K562 (cell line): Measurements from ENCODE around the gene RNGTT. TPM values are rescaled to one million over a fixed set of nuclear protein-coding genes. Genes with fewer than 3 reads are reported as not detected.

Source experiments
- ATAC-seq: fragments of 200-7000 bp; cut with Tn5 transposase; 3 replicates; pipeline ENCODE4 v1.9.1; 2020; ENCODE audit warnings: moderate library complexity
- BruUV-seq: library from RNA; stranded (reverse); fragments of 400-500 nt; replicated peaks from 2 replicates; lab custom pipeline; 2021; lab: Mats Ljungman, UMichigan
- CTCF ChIA-PET: fragments of 300-600 bp; formaldehyde crosslinking; extraction: SDS; loops from one replicate; lab custom pipeline; 2021; ENCODE audit warnings: low intra/inter-chr PET ratio; lab: Yijun Ruan, JAX
- POLR2A ChIA-PET: fragments of 300-600, 350-650 bp; sonication (Branson Sonifier 250); formaldehyde crosslinking; extraction: SDS; loops from one replicate; lab custom pipeline; 2021; ENCODE audit warnings: antibody characterized with exemption, inconsistent platforms; lab: Yijun Ruan, JAX
- DNase-seq, 4 experiments: peaks; one replicate each; pipeline versions ENCODE4 v3.0.0 to v3.0.0-alpha.2; 2011 to 2018; ENCODE audit warnings: low spot score in 3 of 4, mixed read lengths in 3 of 4; ENCODE audit errors: extremely low read depth in 1 of 4
- FAIRE-seq: peaks from 2 replicates; lab custom pipeline; 2011; peaks lifted over from hg19 to GRCh38; lab: Jason Lieb, UNC
- H2AFZ ChIP-seq: 2 replicates; pipeline ENCODE4 v1.6.0; 2011; ENCODE audit warnings: low read depth, low read length, control low read depth, inconsistent platforms
- H3K27ac ChIP-seq: fragments of 200-600 bp; 3 replicates; pipeline ENCODE4 v1.8.0; 2011; ENCODE audit warnings: low read depth, mild to moderate bottlenecking, control low read depth, inconsistent platforms, low read length, moderate library complexity, mixed read lengths; ENCODE audit errors: extremely low read depth
- H3K27me3 ChIP-seq, 2 experiments: fragments of 300-600 bp in 1 of 2; 2 replicates in 1 of 2; 3 replicates in 1 of 2; pipeline versions ENCODE4 v1.6.0 to v1.8.0; 2011; ENCODE audit warnings: inconsistent platforms in 2 of 2, low read length in 2 of 2, mild to moderate bottlenecking in 1 of 2, mixed read lengths in 1 of 2, moderate library complexity in 1 of 2; ENCODE audit not compliant: control insufficient read depth in 2 of 2, insufficient read depth in 2 of 2
- H3K36me3 ChIP-seq: fragments of 300-600 bp; 3 replicates; pipeline ENCODE4 v1.8.0; 2011; ENCODE audit warnings: mild to moderate bottlenecking, low read length, inconsistent platforms; ENCODE audit not compliant: control insufficient read depth, insufficient read depth
- H3K4me1 ChIP-seq, 2 experiments: fragments of 200-600 bp in 1 of 2; replicated peaks in 1 of 2; 2 replicates in 1 of 2; 3 replicates in 1 of 2; pipeline versions ENCODE4 v1.5.1 to v1.8.0; 2011; ENCODE audit warnings: inconsistent platforms in 2 of 2, low read length in 2 of 2, mild to moderate bottlenecking in 1 of 2, mixed read lengths in 1 of 2, moderate library complexity in 1 of 2; ENCODE audit not compliant: control insufficient read depth in 2 of 2, insufficient read depth in 2 of 2
- H3K4me2 ChIP-seq: 2 replicates; pipeline ENCODE4 v1.6.1; 2011; ENCODE audit warnings: low read length, control low read depth, inconsistent platforms, mixed read lengths; ENCODE audit not compliant: insufficient read depth
- H3K4me3 ChIP-seq: fragments of 200-600 bp; sonication (generic), shearing (Covaris generic); 2 replicates; pipeline ENCODE4 v1.5.1; 2016; ENCODE audit warnings: control low read depth, inconsistent platforms
- H3K79me2 ChIP-seq: fragments of 200-600 bp; 3 replicates; pipeline ENCODE4 v1.8.0; 2011; ENCODE audit warnings: low read length, inconsistent platforms; ENCODE audit not compliant: control insufficient read depth, insufficient read depth
- H3K9ac ChIP-seq, 2 experiments: 2 replicates each; pipeline versions ENCODE4 v1.6.0 to v1.6.1; 2011; ENCODE audit warnings: low read depth in 2 of 2, low read length in 2 of 2, control low read depth in 1 of 2, inconsistent platforms in 1 of 2, mild to moderate bottlenecking in 1 of 2, mixed read lengths in 1 of 2; ENCODE audit not compliant: insufficient read depth in 1 of 2
- H3K9me1 ChIP-seq: one replicate; pipeline ENCODE4 v1.6.0; 2011; ENCODE audit warnings: inconsistent platforms, mild to moderate bottlenecking, low read length, moderate library complexity; ENCODE audit not compliant: control insufficient read depth, insufficient read depth
- H3K9me3 ChIP-seq: replicated peaks from 2 replicates; pipeline ENCODE4 v1.5.1; 2011; ENCODE audit warnings: low read depth, low read length, inconsistent platforms; ENCODE audit not compliant: control insufficient read depth, insufficient read depth
- H4K20me1 ChIP-seq: replicated peaks from 2 replicates; pipeline ENCODE4 v1.6.1; 2011; ENCODE audit warnings: low read length, inconsistent platforms, mixed read lengths; ENCODE audit not compliant: control insufficient read depth, insufficient read depth
- HNRNPH1 ChIP-seq: fragments of 200-400 bp; formaldehyde crosslinking; optimal IDR thresholded peaks from 2 replicates; pipeline ENCODE3; 2017; ENCODE audit warnings: low read depth, mild to moderate bottlenecking, low read length, moderate library complexity
- KLF13 ChIP-seq: fragments of 450-650 bp; IDR thresholded peaks from 2 replicates; pipeline ENCODE4 v1.6.1; 2016; ENCODE audit warnings: missing genetic modification characterization, low read depth, mild to moderate bottlenecking, missing compliant biosample characterization, moderate library complexity, borderline replicate concordance
- MAFK ChIP-seq: IDR thresholded peaks from 2 replicates; pipeline ENCODE4 v1.6.1; 2011; ENCODE audit warnings: low read length, improper control_type of control experiment
- NCOA6 ChIP-seq: fragments of 450-650 bp; IDR thresholded peaks from 2 replicates; pipeline ENCODE4 v1.6.1; 2017; ENCODE audit warnings: mild to moderate bottlenecking
- NFXL1 ChIP-seq: fragments of 450-650 bp; formaldehyde crosslinking; IDR thresholded peaks from 2 replicates; pipeline ENCODE4 v1.4.0; 2021; ENCODE audit warnings: mild to moderate bottlenecking
- YY1 ChIP-seq, 3 experiments: IDR thresholded peaks; 2 replicates each; pipeline ENCODE4 v1.6.1; 2011; ENCODE audit warnings: low read length in 2 of 3, mild to moderate bottlenecking in 2 of 3, moderate library complexity in 2 of 3, borderline replicate concordance in 1 of 3, control low read depth in 1 of 3, low read depth in 1 of 3; ENCODE audit not compliant: insufficient read depth in 3 of 3, insufficient replicate concordance in 2 of 3, control insufficient read depth in 1 of 3, insufficient read length in 1 of 3; ENCODE audit errors: extremely low read depth in 1 of 3
- ZNF584 ChIP-seq: fragments of 200-800 bp; sonication (Bioruptor generic); IDR thresholded peaks from 2 replicates; pipeline ENCODE4 v1.6.1; 2016; ENCODE audit warnings: low read depth, mild to moderate bottlenecking, missing genetic modification characterization, missing compliant biosample characterization
- WGBS: fragments of 100-300 bp; shearing (Covaris generic); methylation state at CpG from one replicate; pipeline ENCODE4 v1.1.6; 2016; ENCODE audit warnings: low coverage, mixed read lengths; ENCODE audit not compliant: insufficient coverage; ENCODE audit errors: missing lambda C conversion rate; 5-methylcytosine and 5-hydroxymethylcytosine counted together
- in situ Hi-C: fragments of 300-500 bp; cut with MboI; formaldehyde crosslinking; loops from 4 replicates; pipeline ENCODE4 v1.15.0; 2018; ENCODE audit warnings: inconsistent platforms, mixed read lengths
- intact Hi-C: fragments of 100-400 bp; cut with micrococcal nuclease; formaldehyde crosslinking; loops from 2 replicates; pipeline ENCODE4 v1.14.2; 2022
- polyA plus RNA-seq, 8 experiments: library from polyadenylated mRNA; depleted of rRNA in 4 of 8; stranded (reverse) in 5 of 8; unstranded in 3 of 8; fragments of >200 nt; fragmentation: Nextera tagmentation in 2 of 8; fragmentation: Illumina TruSeq in 1 of 8; extraction: Ambion mirVana in 2 of 8; extraction: Trizol in 1 of 8; gene quantifications; 2 replicates each; pipeline versions ENCODE4 v1.2.1 to v1.2.3, GENCODE V29; 2011 to 2014; ENCODE audit warnings: inconsistent platforms in 1 of 8, missing spikeins in 1 of 8
- total RNA-seq, 7 experiments: library from RNA; depleted of rRNA in 6 of 7; stranded (reverse); fragments of >200 nt in 6 of 7; fragmentation: Illumina TruSeq in 2 of 7; extraction: Trizol in 2 of 7; gene quantifications; 2 replicates each; pipeline versions ENCODE4 v1.2.1 to v1.2.3, GENCODE V29; 2011 to 2021; ENCODE audit warnings: low replicate concordance in 1 of 7
- TF ChIP-seq, protein P1 (sequence below): sonication (generic); formaldehyde crosslinking; IDR thresholded peaks from 2 replicates; pipeline ENCODE4 v1.8.0; 2022; ENCODE audit warnings: mild to moderate bottlenecking, missing genetic modification reagents

RNGTT gene
- total and polyA plus RNA-seq, 9 of the 15 experiments (the other 6 are each of a cell fraction or from before 2014, with no cell fraction given), result 6.1 to 31.7 (median 19.5) TPM

DNA sequence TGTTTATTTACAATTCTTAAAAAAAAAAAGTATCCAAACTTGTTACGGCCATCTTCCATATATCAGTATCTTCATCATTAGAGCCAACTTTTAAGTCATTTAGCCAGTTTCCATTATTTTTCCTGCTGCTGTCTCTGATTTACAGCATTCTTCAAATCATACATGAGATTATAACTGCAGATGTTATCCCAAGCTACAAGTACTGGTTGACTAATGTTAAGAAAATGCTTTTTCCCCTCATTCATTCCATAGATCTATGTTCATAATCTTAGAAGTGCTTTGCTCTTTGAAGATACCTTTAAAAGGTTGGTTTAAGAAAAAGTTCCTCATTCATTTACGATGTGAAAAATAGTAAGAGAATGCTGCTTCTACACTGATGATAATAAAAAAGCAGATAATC, 158.7 kb downstream of the RNGTT start:
- Histone ChIP-seq H3K9ac (no peak overlapping the region), H3K4me3 (no peak overlapping the region), H3K9me3 (peaks cover 5% of the 10 kb centered on the region; the same call in 1 of the 2 replicates), H3K27ac (no peak overlapping the region), H4K20me1 (no peaks in the 10 kb centered on the region), H3K9me1 (no peaks in the 10 kb centered on the region), H3K4me2 (no peak overlapping the region), H3K27me3 (no peaks in the 10 kb centered on the region), H3K79me2 (0 out of 3 replicates have a peak, but pooled peaks cover 2% of the 10 kb centered on the region), H3K4me1 (no peaks in the 10 kb centered on the region), H2AFZ (no peak overlapping the region), H3K36me3 (peaks cover 15% of the 10 kb centered on the region; the same call in 2 of the 3 replicates)
- 77% methylated on average over 2 of the region's 2 CpGs for WGBS
- no TSS peak for BruUV-seq
- DNase-seq (no peak), ATAC-seq (no peak), FAIRE-seq (no peak)
- intact Hi-C loops (no loop called here), in situ Hi-C loops (no loop called here)
- ChIA-PET CTCF (no interaction called here), POLR2A (no interaction called here)
- no peak for TF ChIP-seq YY1 (IDR thresholded peaks at IDR 0.05; ENCODE audit: borderline replicate concordance in 1 of 3, control insufficient read depth in 1 of 3, extremely low read depth in 1 of 3, insufficient read depth in 3 of 3, insufficient read length in 1 of 3, insufficient replicate concordance in 2 of 3, low read depth in 1 of 3, low read length in 2 of 3)
- TF ChIP-seq, protein P1, sequence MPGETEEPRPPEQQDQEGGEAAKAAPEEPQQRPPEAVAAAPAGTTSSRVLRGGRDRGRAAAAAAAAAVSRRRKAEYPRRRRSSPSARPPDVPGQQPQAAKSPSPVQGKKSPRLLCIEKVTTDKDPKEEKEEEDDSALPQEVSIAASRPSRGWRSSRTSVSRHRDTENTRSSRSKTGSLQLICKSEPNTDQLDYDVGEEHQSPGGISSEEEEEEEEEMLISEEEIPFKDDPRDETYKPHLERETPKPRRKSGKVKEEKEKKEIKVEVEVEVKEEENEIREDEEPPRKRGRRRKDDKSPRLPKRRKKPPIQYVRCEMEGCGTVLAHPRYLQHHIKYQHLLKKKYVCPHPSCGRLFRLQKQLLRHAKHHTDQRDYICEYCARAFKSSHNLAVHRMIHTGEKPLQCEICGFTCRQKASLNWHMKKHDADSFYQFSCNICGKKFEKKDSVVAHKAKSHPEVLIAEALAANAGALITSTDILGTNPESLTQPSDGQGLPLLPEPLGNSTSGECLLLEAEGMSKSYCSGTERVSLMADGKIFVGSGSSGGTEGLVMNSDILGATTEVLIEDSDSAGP, result no peak
- no peak for TF ChIP-seq ZNF584 (CRISPR knock-in tag)
- TF ChIP-seq KLF13 (tag), result no peak
- TF ChIP-seq HNRNPH1, result no peak
- TF ChIP-seq NCOA6, result no peak
- no peak for TF ChIP-seq MAFK
- TF ChIP-seq NFXL1 (CRISPR knock-in tag), result no peak
